SK-N-SH (cell line): ENCODE data around the gene EAF1. TPM values are rescaled to one million over a fixed set of nuclear protein-coding genes. Genes with fewer than 3 reads are reported as not detected.
"Not testable (repeated sequence)": the region's sequence is repeated elsewhere in the genome, so short reads cannot be mapped to it uniquely, and the experiment has no call there.

Experiments used
- CTCF ChIA-PET: fragments of 300-600, 350-600 bp; formaldehyde crosslinking; extraction: SDS; loops from one replicate; lab custom pipeline; 2021; lab: Yijun Ruan, JAX
- POLR2A ChIA-PET: fragments of 350-600 bp; sonication (Branson Sonifier 250); formaldehyde crosslinking; extraction: SDS; loops from one replicate; lab custom pipeline; 2020; ENCODE audit warnings: antibody characterized with exemption, inconsistent platforms; lab: Yijun Ruan, JAX
- DNase-seq: peaks from one replicate; pipeline ENCODE4 v3.0.0; 2012
- H2AFZ ChIP-seq: fragments of 200-600 bp; sonication (generic); 2 replicates; pipeline ENCODE4 v1.8.1; 2016; ENCODE audit warnings: antibody characterized with exemption, mild to moderate bottlenecking, low read depth
- H3F3A ChIP-seq: fragments of 200-600 bp; sonication (generic); replicated peaks from 2 replicates; pipeline ENCODE3; 2016; ENCODE audit warnings: antibody characterized with exemption, mild to moderate bottlenecking; ENCODE audit not compliant: insufficient read depth
- H3K27ac ChIP-seq, 2 experiments: fragments of 200-500 bp in 1 of 2; fragments of 200-600 bp in 1 of 2; sonication (Bioruptor generic) in 1 of 2; sonication (generic), shearing (Covaris generic) in 1 of 2; 2 replicates each; pipeline versions ENCODE4 v1.5.1 to v1.6.1; 2014 to 2016; ENCODE audit warnings: low read depth in 2 of 2, inconsistent platforms in 1 of 2, low read length in 1 of 2, mild to moderate bottlenecking in 1 of 2, mixed read lengths in 1 of 2
- H3K27me3 ChIP-seq: fragments of 200-600 bp; sonication (generic), shearing (Covaris generic); 2 replicates; pipeline ENCODE4 v1.6.1; 2016; ENCODE audit warnings: mixed run types; ENCODE audit not compliant: insufficient read depth
- H3K36me3 ChIP-seq, 2 experiments: fragments of 200-500 bp in 1 of 2; fragments of 200-600 bp in 1 of 2; sonication (Bioruptor generic) in 1 of 2; sonication (generic) in 1 of 2; replicated peaks in 1 of 2; 2 replicates each; pipeline versions ENCODE3 to v1.5.1; 2014 to 2016; ENCODE audit warnings: low read length in 1 of 2, mild to moderate bottlenecking in 1 of 2; ENCODE audit not compliant: insufficient read depth in 2 of 2, control insufficient read depth in 1 of 2
- H3K4me1 ChIP-seq, 2 experiments: fragments of 200-500 bp in 1 of 2; fragments of 200-600 bp in 1 of 2; sonication (Bioruptor generic) in 1 of 2; sonication (generic), shearing (Covaris generic) in 1 of 2; 2 replicates each; pipeline versions ENCODE4 v1.5.1 to v1.6.1; 2014 to 2016; ENCODE audit warnings: low read depth in 1 of 2, low read length in 1 of 2, mixed run types in 1 of 2; ENCODE audit not compliant: insufficient read depth in 2 of 2, control insufficient read depth in 1 of 2
- H3K4me2 ChIP-seq: fragments of 200-600 bp; sonication (generic), shearing (Covaris generic); 2 replicates; pipeline ENCODE4 v1.6.1; 2017; ENCODE audit warnings: mixed run types
- H3K4me3 ChIP-seq, 2 experiments: fragments of 200-500 bp in 1 of 2; fragments of 200-600 bp in 1 of 2; sonication (Bioruptor generic) in 1 of 2; sonication (generic), shearing (Covaris generic) in 1 of 2; 2 replicates each; pipeline versions ENCODE4 v1.5.1 to v1.8.1; 2014 to 2016; ENCODE audit warnings: low read depth in 2 of 2, inconsistent platforms in 1 of 2, low read length in 1 of 2, mild to moderate bottlenecking in 1 of 2, mixed read lengths in 1 of 2, moderate library complexity in 1 of 2
- H3K79me2 ChIP-seq: fragments of 200-600 bp; sonication (generic); 2 replicates; pipeline ENCODE4 v1.8.1; 2017; ENCODE audit warnings: mild to moderate bottlenecking; ENCODE audit not compliant: insufficient read depth
- H3K9ac ChIP-seq: fragments of 200-600 bp; sonication (generic); 2 replicates; pipeline ENCODE4 v1.6.1; 2017; ENCODE audit warnings: mixed run types
- H3K9me2 ChIP-seq: fragments of 200-600 bp; sonication (generic); 2 replicates; pipeline ENCODE4 v1.6.1; 2017; ENCODE audit warnings: mixed run types
- H3K9me3 ChIP-seq: fragments of 200-600 bp; sonication (generic); 2 replicates; pipeline ENCODE4 v1.6.1; 2017; ENCODE audit warnings: mixed run types, mild to moderate bottlenecking, moderate library complexity
- H4K20me1 ChIP-seq: fragments of 200-600 bp; sonication (generic); 2 replicates; pipeline ENCODE4 v1.6.1; 2017; ENCODE audit warnings: mild to moderate bottlenecking, mixed run types; ENCODE audit not compliant: insufficient read depth
- CHD2 ChIP-seq: fragments of 150-350 bp; IDR thresholded peaks from 2 replicates; pipeline ENCODE4 v1.6.1; 2018; ENCODE audit warnings: low read length; ENCODE audit not compliant: partially characterized antibody
- EP300 ChIP-seq, 2 experiments: IDR thresholded peaks; 2 replicates each; pipeline versions ENCODE4 v1.4.0 to v1.6.1; 2012; ENCODE audit warnings: borderline replicate concordance in 1 of 2, low read depth in 1 of 2, low read length in 1 of 2
- EZH2phosphoT487 ChIP-seq: fragments of 200-600 bp; sonication (generic); IDR thresholded peaks from 2 replicates; pipeline ENCODE4 v1.6.1; 2017; ENCODE audit warnings: low read depth, mixed run types, mild to moderate bottlenecking, antibody characterized with exemption, moderate library complexity, borderline replicate concordance
- MEF2A ChIP-seq: IDR thresholded peaks from 2 replicates; pipeline ENCODE4 v1.4.0; 2012; ENCODE audit warnings: low read depth, borderline replicate concordance
- MXI1 ChIP-seq: IDR thresholded peaks from 2 replicates; pipeline ENCODE4 v1.6.1; 2012; ENCODE audit warnings: mild to moderate bottlenecking, low read depth, low read length, improper control_type of control experiment
- POLR2AphosphoS5 ChIP-seq: IDR thresholded peaks from 2 replicates; pipeline ENCODE4 v1.6.1; 2012; ENCODE audit warnings: low read depth, low read length
- RAD21 ChIP-seq: IDR thresholded peaks from 2 replicates; pipeline ENCODE4 v1.6.1; 2012; ENCODE audit warnings: mild to moderate bottlenecking, low read length
- RCOR1 ChIP-seq: fragments of 150-350 bp; IDR thresholded peaks from 2 replicates; pipeline ENCODE4 v1.6.1; 2017; ENCODE audit warnings: antibody characterized with exemption, low read length
- YY1 ChIP-seq: IDR thresholded peaks from 2 replicates; pipeline ENCODE4 v1.4.0; 2012; ENCODE audit warnings: low read depth, mild to moderate bottlenecking
- ZBTB33 ChIP-seq: IDR thresholded peaks from 2 replicates; pipeline ENCODE4 v1.4.0; 2012; ENCODE audit warnings: low read depth, borderline replicate concordance
- WGBS: methylation state at CpG from one replicate; pipeline ENCODE4 v1.1.6; 2017; ENCODE audit warnings: low lambda C conversion rate; 5-methylcytosine and 5-hydroxymethylcytosine counted together
- polyA plus RNA-seq, 3 experiments: library from polyadenylated mRNA; depleted of rRNA; stranded (reverse); fragments of >200 nt; gene quantifications; 2 replicates each; pipeline ENCODE4 v1.2.3, GENCODE V29; 2012
- TF ChIP-seq, protein P1 (sequence below): fragments of 150-350 bp; IDR thresholded peaks from 2 replicates; pipeline ENCODE4 v1.6.1; 2017; ENCODE audit warnings: antibody characterized with exemption, low read length, low read depth, borderline replicate concordance

The EAF1 gene
- polyA plus RNA-seq, 1 of the 3 experiments (the other 2 are of a cell fraction) = 10.0 TPM

GRCh38 chr3:15385901-15386653 is 41.3 kb upstream of the EAF1 start:
- Histone ChIP-seq H3K9me2 (no peaks in the 10 kb centered on the region), H3K9me3 (peaks cover 2% of the 10 kb centered on the region; the same call in 1 of the 2 replicates), H3K9ac (no peak overlapping the region), H3K27me3 (no peaks in the 10 kb centered on the region), H3K4me2 (no peak overlapping the region), H3K79me2 (no peaks in the 10 kb centered on the region), H3K4me3 (no peak overlapping the region), H2AFZ (no peak overlapping the region), H4K20me1 (no peaks in the 10 kb centered on the region), H3F3A (peaks cover 8% of the 10 kb centered on the region), H3K36me3 (no peaks in the 10 kb centered on the region), H3K27ac (no peak overlapping the region), H3K4me1 (peaks cover 0 to 10% of the 10 kb centered on the region in 2 experiments; a peak in 1 of 4 replicates)
- no peak for DNase-seq
- POLR2A ChIA-PET = no interaction called here
- TF ChIP-seq MXI1 = no peak
- TF ChIP-seq ZBTB33 = no peak
- TF ChIP-seq POLR2AphosphoS5 = no peak
- no peak for TF ChIP-seq EZH2phosphoT487
- no peak for TF ChIP-seq CHD2
- TF ChIP-seq RAD21 = no peak
- TF ChIP-seq, protein P1, sequence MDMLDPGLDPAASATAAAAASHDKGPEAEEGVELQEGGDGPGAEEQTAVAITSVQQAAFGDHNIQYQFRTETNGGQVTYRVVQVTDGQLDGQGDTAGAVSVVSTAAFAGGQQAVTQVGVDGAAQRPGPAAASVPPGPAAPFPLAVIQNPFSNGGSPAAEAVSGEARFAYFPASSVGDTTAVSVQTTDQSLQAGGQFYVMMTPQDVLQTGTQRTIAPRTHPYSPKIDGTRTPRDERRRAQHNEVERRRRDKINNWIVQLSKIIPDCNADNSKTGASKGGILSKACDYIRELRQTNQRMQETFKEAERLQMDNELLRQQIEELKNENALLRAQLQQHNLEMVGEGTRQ = no peak
- no peak for TF ChIP-seq RCOR1
- no peak for TF ChIP-seq MEF2A
- no peak for TF ChIP-seq EP300 (IDR thresholded peaks at IDR 0.05; ENCODE audit: borderline replicate concordance in 1 of 2, low read depth in 1 of 2, low read length in 1 of 2)
- no peak for TF ChIP-seq YY1
- whole genome bisulfite sequencing = 83% methylated on average over 1 of the region's 1 CpG
- CTCF ChIA-PET = interaction anchor here (1.2 kb wide), 1 partner anchor 23 kb away, joined by 3 read pairs; no protein-coding TSS in a partner anchor

DNA sequence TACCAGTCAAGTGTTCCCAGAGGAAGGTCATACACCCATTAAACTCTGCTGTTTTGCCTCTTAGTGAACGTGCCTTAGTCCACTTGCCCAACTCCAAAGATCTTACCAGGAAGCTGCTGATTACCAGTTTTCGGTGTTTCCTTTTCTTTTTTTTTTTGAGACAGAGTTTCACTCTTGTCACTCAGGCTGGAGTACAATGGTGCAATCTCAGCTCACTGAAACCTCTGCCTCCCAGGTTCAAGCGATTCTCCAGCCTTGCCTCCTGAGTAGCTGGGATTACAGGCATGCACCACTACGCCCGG is 40.8 kb upstream of the EAF1 start:
- H3K9me2 ChIP-seq, POLR2A ChIA-PET, H3K9ac ChIP-seq, H3K27me3 ChIP-seq, H4K20me1 ChIP-seq, H3F3A ChIP-seq, H3K4me3 ChIP-seq, H3K4me1 ChIP-seq, DNase-seq, H3K79me2 ChIP-seq, H3K36me3 ChIP-seq, H2AFZ ChIP-seq, H3K9me3 ChIP-seq, H3K4me2 ChIP-seq: not testable (repeated sequence)
- CTCF ChIA-PET = interaction anchor here (1.4 kb wide), 1 partner anchor 19 kb away, joined by 4 read pairs; no protein-coding TSS in a partner anchor
- peak overlapping the region in 1 of 2 experiments; percentile 65; a peak in 2 of 4 replicates for H3K27ac ChIP-seq
- WGBS = 97% methylated on average over 5 of the region's 5 CpGs
